HepG2 (cell line): ENCODE results near the gene ACAP1. TPM values are rescaled to one million over a fixed set of nuclear protein-coding genes. Genes with fewer than 3 reads are reported as not detected.
A peak's percentile ranks its signal among the peaks of the same experiment; 100 is the strongest.

ENCODE experiments used
- ARNTL ChIP-seq: sonication (generic); formaldehyde crosslinking; IDR thresholded peaks from 2 replicates; pipeline ENCODE4 v1.4.0; 2020; ENCODE audit warnings: mild to moderate bottlenecking, missing genetic modification reagents
- BRCA1 ChIP-seq: sonication (generic); formaldehyde crosslinking; IDR thresholded peaks from 2 replicates; pipeline ENCODE4 v1.4.0; 2020; ENCODE audit warnings: missing genetic modification reagents
- FOXK1 ChIP-seq: sonication (generic); formaldehyde crosslinking; IDR thresholded peaks from 2 replicates; pipeline ENCODE4 v1.4.0; 2020; ENCODE audit warnings: low read depth, missing genetic modification reagents, borderline replicate concordance
- HDAC1 ChIP-seq: sonication (generic); formaldehyde crosslinking; IDR thresholded peaks from 2 replicates; pipeline ENCODE4 v1.5.1; 2020; ENCODE audit warnings: mild to moderate bottlenecking, missing genetic modification reagents
- KLF6 ChIP-seq: IDR thresholded peaks from 2 replicates; pipeline ENCODE4 v1.8.0; 2016; ENCODE audit warnings: missing biosample characterization, missing genetic modification reagents
- KMT2B ChIP-seq: IDR thresholded peaks from 2 replicates; pipeline ENCODE4 v1.6.1; 2016; ENCODE audit warnings: missing genetic modification reagents, missing compliant biosample characterization
- MATR3 ChIP-seq: sonication (generic); formaldehyde crosslinking; IDR thresholded peaks from 2 replicates; pipeline ENCODE4 v1.4.0; 2020; ENCODE audit warnings: missing genetic modification reagents
- MED13 ChIP-seq: sonication (generic); formaldehyde crosslinking; IDR thresholded peaks from 2 replicates; pipeline ENCODE4 v1.5.0; 2020; ENCODE audit warnings: missing genetic modification reagents
- NR2F2 ChIP-seq: IDR thresholded peaks from 2 replicates; pipeline ENCODE4 v1.6.1; 2012; ENCODE audit warnings: low read depth, inconsistent platforms, borderline replicate concordance
- NR3C1 ChIP-seq: sonication (generic); formaldehyde crosslinking; IDR thresholded peaks from 2 replicates; pipeline ENCODE4 v1.4.0; 2020; ENCODE audit warnings: missing genetic modification reagents
- SIX4 ChIP-seq: sonication (generic); formaldehyde crosslinking; IDR thresholded peaks from 2 replicates; pipeline ENCODE4 v1.4.0; 2020; ENCODE audit warnings: missing genetic modification reagents
- SRSF4 ChIP-seq: fragments of 200-400 bp; formaldehyde crosslinking; IDR thresholded peaks from one replicate; pipeline ENCODE4 v1.6.1; 2018; ENCODE audit warnings: mild to moderate bottlenecking, low read depth, low read length, moderate library complexity; ENCODE audit not compliant: poor library complexity, severe bottlenecking
- THAP7 ChIP-seq: sonication (generic); formaldehyde crosslinking; IDR thresholded peaks from 2 replicates; pipeline ENCODE4 v1.8.1; 2023; ENCODE audit warnings: mild to moderate bottlenecking, missing genetic modification reagents
- ZNF121 ChIP-seq: sonication (generic); formaldehyde crosslinking; IDR thresholded peaks from 2 replicates; pipeline ENCODE4 v1.5.0; 2020; ENCODE audit warnings: mild to moderate bottlenecking, missing genetic modification reagents
- ZNF205 ChIP-seq: IDR thresholded peaks from 2 replicates; pipeline ENCODE4 v1.6.1; 2018; ENCODE audit warnings: missing biosample characterization, missing genetic modification reagents
- ZNF207 ChIP-seq: fragments of 450-650 bp; IDR thresholded peaks from 2 replicates; pipeline ENCODE4 v1.6.1; 2016; ENCODE audit warnings: antibody characterized with exemption, borderline replicate concordance
- ZNF543 ChIP-seq: sonication (generic); formaldehyde crosslinking; IDR thresholded peaks from 2 replicates; pipeline ENCODE4 v1.4.0; 2020; ENCODE audit warnings: mild to moderate bottlenecking, missing genetic modification reagents
- ZNF556 ChIP-seq: sonication (generic); formaldehyde crosslinking; IDR thresholded peaks from 2 replicates; pipeline ENCODE4 v1.4.0; 2020; ENCODE audit warnings: mild to moderate bottlenecking, missing genetic modification reagents, borderline replicate concordance
- ZNF615 ChIP-seq: sonication (generic); formaldehyde crosslinking; IDR thresholded peaks from 2 replicates; pipeline ENCODE4 v1.5.0; 2020; ENCODE audit warnings: mild to moderate bottlenecking, missing genetic modification reagents, borderline replicate concordance
- ZNF670 ChIP-seq: sonication (generic); formaldehyde crosslinking; IDR thresholded peaks from 2 replicates; pipeline ENCODE4 v1.8.0; 2022; ENCODE audit warnings: mild to moderate bottlenecking, missing genetic modification reagents, borderline replicate concordance
- ZNF737 ChIP-seq: sonication (generic); formaldehyde crosslinking; IDR thresholded peaks from 2 replicates; pipeline ENCODE4 v1.5.0; 2020; ENCODE audit warnings: missing genetic modification reagents, mild to moderate bottlenecking, borderline replicate concordance
- ZNF780A ChIP-seq: sonication (generic); formaldehyde crosslinking; IDR thresholded peaks from 2 replicates; pipeline ENCODE4 v1.8.0; 2022; ENCODE audit warnings: mild to moderate bottlenecking, missing genetic modification reagents, moderate library complexity
- polyA plus RNA-seq, 8 experiments: library from polyadenylated mRNA; depleted of rRNA in 3 of 8; stranded (reverse) in 7 of 8; unstranded in 1 of 8; fragments of >200 nt; fragmentation: Illumina TruSeq in 4 of 8; extraction: Trizol in 4 of 8; gene quantifications; 2 replicates each; pipeline versions ENCODE4 v1.2.1 to v1.2.3, GENCODE V29; 2011 to 2016; ENCODE audit warnings: low read depth in 4 of 8, missing spikeins in 1 of 8, mixed read lengths in 1 of 8; ENCODE audit not compliant: insufficient read depth in 1 of 8
- total RNA-seq, 5 experiments: library from RNA; depleted of rRNA; stranded (reverse); fragments of >200 nt; fragmentation: Illumina TruSeq; extraction: Trizol; gene quantifications; 2 replicates each; pipeline ENCODE4 v1.2.3, GENCODE V29; 2016; ENCODE audit warnings: low read depth in 1 of 5
- TF ChIP-seq, protein P1 (sequence below): IDR thresholded peaks from 2 replicates; pipeline ENCODE4 v1.6.1; 2018; ENCODE audit warnings: missing genetic modification reagents, mild to moderate bottlenecking, missing compliant biosample characterization
- TF ChIP-seq, protein P2 (sequence below): sonication (generic); formaldehyde crosslinking; IDR thresholded peaks from 2 replicates; pipeline ENCODE4 v1.5.0; 2020; ENCODE audit warnings: mild to moderate bottlenecking, low read depth, missing genetic modification reagents, borderline replicate concordance
- TF ChIP-seq, protein P3 (sequence below): sonication (generic); formaldehyde crosslinking; IDR thresholded peaks from 2 replicates; pipeline ENCODE4 v1.5.0; 2020; ENCODE audit warnings: mild to moderate bottlenecking, missing genetic modification reagents, borderline replicate concordance

ACAP1 gene
- total and polyA plus RNA-seq, 2 of the 13 experiments (the other 11 are each of a cell fraction or from before 2014, with no cell fraction given) = 1.3 to 2.5 TPM

- TF ChIP-seq, protein P1, sequence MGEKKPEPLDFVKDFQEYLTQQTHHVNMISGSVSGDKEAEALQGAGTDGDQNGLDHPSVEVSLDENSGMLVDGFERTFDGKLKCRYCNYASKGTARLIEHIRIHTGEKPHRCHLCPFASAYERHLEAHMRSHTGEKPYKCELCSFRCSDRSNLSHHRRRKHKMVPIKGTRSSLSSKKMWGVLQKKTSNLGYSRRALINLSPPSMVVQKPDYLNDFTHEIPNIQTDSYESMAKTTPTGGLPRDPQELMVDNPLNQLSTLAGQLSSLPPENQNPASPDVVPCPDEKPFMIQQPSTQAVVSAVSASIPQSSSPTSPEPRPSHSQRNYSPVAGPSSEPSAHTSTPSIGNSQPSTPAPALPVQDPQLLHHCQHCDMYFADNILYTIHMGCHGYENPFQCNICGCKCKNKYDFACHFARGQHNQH (CRISPR knock-in tag) = peak; percentile 17; the same call in 1 of the 2 replicates
- TF ChIP-seq ZNF543 (CRISPR knock-in tag) (peak; percentile 22), ZNF121 (no peak), FOXK1 (CRISPR knock-in tag) (no peak), NR3C1 (CRISPR knock-in tag) (no peak), BRCA1 (CRISPR knock-in tag) (no peak), SRSF4 (no peak), ZNF556 (CRISPR knock-in tag) (0 out of 2 replicates have a peak, but pooled peaks have one; percentile 5), THAP7 (CRISPR knock-in tag) (no peak), SIX4 (CRISPR knock-in tag) (no peak), KLF6 (no peak), KMT2B (CRISPR knock-in tag) (no peak), ZNF670 (CRISPR knock-in tag) (no peak), HDAC1 (CRISPR knock-in tag) (no peak), ZNF205 (CRISPR knock-in tag) (no peak), ZNF737 (no peak), MED13 (CRISPR knock-in tag) (no peak), NR2F2 (no peak), MATR3 (CRISPR knock-in tag) (no peak), ZNF207 (no peak), ZNF615 (CRISPR knock-in tag) (no peak), ARNTL (CRISPR knock-in tag) (no peak), ZNF780A (CRISPR knock-in tag) (no peak)
- TF ChIP-seq, protein P2, sequence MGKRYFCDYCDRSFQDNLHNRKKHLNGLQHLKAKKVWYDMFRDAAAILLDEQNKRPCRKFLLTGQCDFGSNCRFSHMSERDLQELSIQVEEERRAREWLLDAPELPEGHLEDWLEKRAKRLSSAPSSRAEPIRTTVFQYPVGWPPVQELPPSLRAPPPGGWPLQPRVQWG (CRISPR knock-in tag) = no peak
- TF ChIP-seq, protein P3, sequence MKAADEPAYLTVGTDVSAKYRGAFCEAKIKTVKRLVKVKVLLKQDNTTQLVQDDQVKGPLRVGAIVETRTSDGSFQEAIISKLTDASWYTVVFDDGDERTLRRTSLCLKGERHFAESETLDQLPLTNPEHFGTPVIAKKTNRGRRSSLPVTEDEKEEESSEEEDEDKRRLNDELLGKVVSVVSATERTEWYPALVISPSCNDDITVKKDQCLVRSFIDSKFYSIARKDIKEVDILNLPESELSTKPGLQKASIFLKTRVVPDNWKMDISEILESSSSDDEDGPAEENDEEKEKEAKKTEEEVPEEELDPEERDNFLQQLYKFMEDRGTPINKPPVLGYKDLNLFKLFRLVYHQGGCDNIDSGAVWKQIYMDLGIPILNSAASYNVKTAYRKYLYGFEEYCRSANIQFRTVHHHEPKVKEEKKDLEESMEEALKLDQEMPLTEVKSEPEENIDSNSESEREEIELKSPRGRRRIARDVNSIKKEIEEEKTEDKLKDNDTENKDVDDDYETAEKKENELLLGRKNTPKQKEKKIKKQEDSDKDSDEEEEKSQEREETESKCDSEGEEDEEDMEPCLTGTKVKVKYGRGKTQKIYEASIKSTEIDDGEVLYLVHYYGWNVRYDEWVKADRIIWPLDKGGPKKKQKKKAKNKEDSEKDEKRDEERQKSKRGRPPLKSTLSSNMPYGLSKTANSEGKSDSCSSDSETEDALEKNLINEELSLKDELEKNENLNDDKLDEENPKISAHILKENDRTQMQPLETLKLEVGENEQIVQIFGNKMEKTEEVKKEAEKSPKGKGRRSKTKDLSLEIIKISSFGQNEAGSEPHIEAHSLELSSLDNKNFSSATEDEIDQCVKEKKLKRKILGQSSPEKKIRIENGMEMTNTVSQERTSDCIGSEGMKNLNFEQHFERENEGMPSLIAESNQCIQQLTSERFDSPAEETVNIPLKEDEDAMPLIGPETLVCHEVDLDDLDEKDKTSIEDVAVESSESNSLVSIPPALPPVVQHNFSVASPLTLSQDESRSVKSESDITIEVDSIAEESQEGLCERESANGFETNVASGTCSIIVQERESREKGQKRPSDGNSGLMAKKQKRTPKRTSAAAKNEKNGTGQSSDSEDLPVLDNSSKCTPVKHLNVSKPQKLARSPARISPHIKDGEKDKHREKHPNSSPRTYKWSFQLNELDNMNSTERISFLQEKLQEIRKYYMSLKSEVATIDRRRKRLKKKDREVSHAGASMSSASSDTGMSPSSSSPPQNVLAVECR (CRISPR knock-in tag) = 0 out of 2 replicates have a peak, but pooled peaks have one; percentile 15
These were observed 57.5 kb downstream of the ACAP1 start (continued) for GRCh38 chr17:7393613-7394451.
